ENCODE measurements around the gene MRPL28.
"Not testable (repeated sequence)": the region's sequence is repeated elsewhere in the genome, so short reads cannot be mapped to it uniquely, and the experiment has no call there.

MRPL28 gene

GRCh38 chr16:359871-360697, 10.3 kb downstream of the MRPL28 start:
- DNase-seq (ENCODE audit: low spot score) = no peak

- no peak for DNase-seq (ENCODE audit: low spot score)
Measured at GRCh38 chr16:359067-359763, 11.1 kb downstream of the MRPL28 start.

- DNase-seq (ENCODE audit: low spot score) = no peak
Measured at GRCh38 chr16:356741-357140, 13.6 kb downstream of the MRPL28 start.

GRCh38 chr16:354971-355461, 15.3 kb downstream of the MRPL28 start:
- no peak for DNase-seq (ENCODE audit: low spot score)

- no peak for DNase-seq (ENCODE audit: low spot score)
Measured at GRCh38 chr16:354291-354881, 16.0 kb downstream of the MRPL28 start.

GRCh38 chr16:353404-354290, 16.7 kb downstream of the MRPL28 start:
- DNase-seq (ENCODE audit: low spot score) = no peak

GRCh38 chr16:352547-353403, 17.6 kb downstream of the MRPL28 start, which contains the start of gene AXIN1:
Gene AXIN1 (minus strand): TSS chr16:352723. CDS start chr16:347025, 5,698 bp downstream.
- DNase-seq (ENCODE audit: low spot score) = peak; percentile 96

- peak; percentile 67 for DNase-seq (ENCODE audit: low spot score)
Measured at GRCh38 chr16:351804-352520, 18.4 kb downstream of the MRPL28 start.

- no peak for DNase-seq (ENCODE audit: low spot score)
Measured at GRCh38 chr16:350203-350602, 20.1 kb downstream of the MRPL28 start.

- DNase-seq (ENCODE audit: low spot score) = no peak
Measured at GRCh38 chr16:349211-349610, 21.1 kb downstream of the MRPL28 start.

GRCh38 chr16:348495-348894, 21.8 kb downstream of the MRPL28 start:
- not testable (repeated sequence) for DNase-seq (ENCODE audit: low spot score)

GRCh38 chr16:347203-347602, 23.1 kb downstream of the MRPL28 start:
- no peak for DNase-seq (ENCODE audit: low spot score)

- no peak for DNase-seq (ENCODE audit: low spot score)
Measured at GRCh38 chr16:346587-346986, 23.8 kb downstream of the MRPL28 start.

- DNase-seq (ENCODE audit: low spot score) = no peak
Measured at GRCh38 chr16:345772-346171, 24.6 kb downstream of the MRPL28 start.

- DNase-seq (ENCODE audit: low spot score) = no peak
Measured at GRCh38 chr16:342455-343213, 27.7 kb downstream of the MRPL28 start.

GRCh38 chr16:341974-342336, 28.4 kb downstream of the MRPL28 start:
- DNase-seq (ENCODE audit: low spot score) = not testable (repeated sequence)

GRCh38 chr16:341095-341973, 29.0 kb downstream of the MRPL28 start:
- DNase-seq (ENCODE audit: low spot score) = not testable (repeated sequence)

GRCh38 chr16:340370-341091, 29.8 kb downstream of the MRPL28 start:
- no peak for DNase-seq (ENCODE audit: low spot score)

Measured in GM03348 (cell line).